G401 (cell line): Measurements from ENCODE around the gene TMEM126B. TPM values are rescaled to one million over a fixed set of nuclear protein-coding genes. Genes with fewer than 3 reads are reported as not detected.
A peak's percentile ranks its signal among the peaks of the same experiment; 100 is the strongest.

Experiments used
- DNase-seq: peaks from one replicate; pipeline ENCODE4 v3.0.0-alpha.2; 2015; ENCODE audit warnings: low spot score
- in situ Hi-C: cut with HindIII; loops from 2 replicates; pipeline ENCODE4 v1.10.0; 2016; ENCODE audit warnings: low sequenced_read_pairs, mixed read lengths
- total RNA-seq: library from RNA; depleted of rRNA; stranded (reverse); fragments of >200 nt; shearing (Covaris generic); gene quantifications from 2 replicates; pipeline ENCODE4 v1.2.3, GENCODE V29; 2014; rRNA removed

TMEM126B gene
- total RNA-seq, 1 experiment from 2014 or later, result 163 TPM

DNA sequence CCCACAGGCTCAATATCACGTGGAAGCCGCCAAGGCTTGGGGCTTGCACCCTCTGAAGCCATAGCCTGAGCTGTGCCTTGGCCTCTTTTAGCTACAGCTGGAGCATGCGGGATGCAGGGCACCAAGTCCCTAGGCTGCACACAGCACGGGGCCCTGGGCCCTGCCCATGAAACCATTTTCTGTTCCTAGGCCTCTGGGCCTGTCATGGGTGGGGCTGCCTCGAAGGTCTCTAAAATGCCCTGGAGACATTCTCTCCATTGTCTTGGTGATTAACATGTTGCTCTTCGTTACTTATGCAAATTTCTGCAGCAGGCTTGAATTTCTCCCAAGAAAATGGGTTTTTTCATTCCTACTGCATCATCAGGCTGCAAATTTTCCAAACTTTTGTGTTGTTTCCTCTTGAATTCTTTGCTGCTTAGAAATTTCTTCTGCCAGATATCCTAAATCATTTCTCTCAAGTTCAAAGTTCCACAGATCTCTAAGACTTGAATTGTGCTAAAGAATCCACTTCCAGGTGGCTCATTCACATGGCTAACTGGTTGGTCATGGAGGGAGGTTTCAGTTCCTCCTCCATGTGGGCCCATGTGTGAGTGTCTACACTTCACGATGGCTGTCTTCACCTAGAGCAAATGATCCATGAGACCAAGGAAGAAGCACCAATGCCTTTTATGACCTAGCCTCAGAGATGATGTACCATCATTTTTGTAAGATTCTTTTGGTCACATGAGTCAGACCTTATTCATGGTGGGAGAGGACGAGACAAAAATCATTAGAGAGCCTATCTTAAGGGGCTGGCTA lies 43.9 kb downstream of the TMEM126B start:
- no peak for DNase-seq
- in situ Hi-C loops, result no loop called here

- no peak for DNase-seq
- in situ Hi-C loops, result no loop called here
Observed at GRCh38 chr11:85673393-85673792, 45.0 kb downstream of the TMEM126B start.

GRCh38 chr11:85679576-85679975 lies 51.2 kb downstream of the TMEM126B start:
- peak; percentile 93 for DNase-seq
- in situ Hi-C loops, result no loop called here

- peak; percentile 97 for DNase-seq
Observed at GRCh38 chr11:85680897-85681296, 52.5 kb downstream of the TMEM126B start.

DNA sequence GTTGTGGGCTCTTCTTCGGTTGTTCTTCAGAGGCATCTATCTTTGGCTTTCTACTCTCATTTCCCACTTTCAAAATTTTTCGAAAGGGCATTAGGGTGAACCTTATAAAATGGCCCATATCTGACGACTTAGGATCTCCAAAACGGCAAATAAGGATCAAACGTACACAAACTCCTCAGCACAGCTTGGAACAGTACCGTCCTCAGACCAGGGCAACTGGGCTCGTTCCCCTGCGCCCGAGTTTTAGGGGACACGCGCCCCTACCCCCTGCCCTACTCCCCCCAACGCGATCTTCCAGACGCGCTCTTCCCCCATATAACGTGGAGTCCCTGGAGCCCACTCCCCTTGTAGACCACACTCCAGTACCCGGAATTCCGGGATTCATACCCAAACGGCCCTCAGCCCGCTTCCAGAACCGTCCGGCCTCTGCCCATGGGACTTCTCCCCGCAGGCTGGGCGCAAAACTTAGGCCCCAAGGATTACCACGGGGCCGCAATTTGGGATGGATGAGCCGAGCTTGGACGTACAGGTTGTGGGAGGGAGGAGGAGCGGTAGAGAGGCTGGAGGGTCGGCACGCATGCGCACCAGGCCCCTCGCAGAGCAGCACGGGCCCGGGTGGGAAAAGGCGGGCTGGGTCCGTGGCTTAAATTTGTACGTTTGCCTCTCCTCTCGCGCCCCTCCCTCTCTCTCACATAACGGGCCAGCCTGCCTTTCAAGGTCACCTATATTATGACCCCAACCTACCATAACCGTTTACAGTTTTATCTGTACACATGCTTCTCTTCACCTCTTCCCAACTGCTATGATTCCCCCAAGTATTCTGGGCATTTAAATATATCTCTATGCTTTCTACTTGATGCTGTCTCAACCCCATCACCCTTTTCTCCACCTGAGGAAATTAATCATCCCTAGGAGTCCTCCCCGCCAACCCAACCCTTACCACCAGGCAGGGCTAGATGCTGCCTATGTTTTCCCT lies 54.2 kb downstream of the TMEM126B start:
- in situ Hi-C loops, result no loop called here
- peak; percentile 73 for DNase-seq

More at GRCh38 chr11:85680897-85681296, 52.5 kb downstream of the TMEM126B start:
- in situ Hi-C loops, result no loop called here

DNA sequence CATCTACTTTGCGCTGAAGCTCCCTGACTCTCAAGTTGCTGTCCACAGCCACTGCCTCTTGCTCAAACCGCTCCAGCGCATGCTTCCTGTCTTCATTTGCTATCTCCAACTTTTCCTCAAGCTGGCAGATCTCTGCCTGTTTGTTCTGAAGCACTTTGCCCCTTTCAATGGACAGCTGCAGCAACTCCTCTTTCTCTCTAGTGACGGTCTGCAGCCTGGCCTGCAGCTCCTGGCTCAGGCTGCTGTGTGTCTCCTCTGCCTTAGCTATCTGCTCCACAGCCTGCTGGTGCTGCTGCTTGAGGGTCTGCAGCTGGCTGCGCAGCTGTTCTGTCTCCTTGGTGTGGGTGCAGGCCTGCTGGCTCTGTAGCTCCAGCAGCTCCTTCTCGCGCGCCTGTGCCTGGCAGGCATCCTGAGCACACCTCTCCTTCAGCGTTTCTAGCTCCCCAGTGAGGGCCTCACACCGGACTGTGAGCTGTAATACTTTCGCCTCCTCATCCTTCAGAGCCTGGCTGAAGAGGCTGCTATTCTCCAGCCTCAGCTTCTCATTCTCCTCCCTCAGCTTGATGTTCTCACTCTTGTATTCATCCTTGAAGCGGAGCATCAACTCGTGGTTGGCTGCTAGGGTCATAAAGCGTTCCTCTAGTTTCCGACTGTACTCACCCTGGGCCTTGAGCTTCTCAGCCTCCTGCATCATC lies 56.9 kb downstream of the TMEM126B start:
- no peak for DNase-seq
- in situ Hi-C loops, result no loop called here

GRCh38 chr11:85685820-85686459 lies 57.5 kb downstream of the TMEM126B start, which contains the start of gene CCDC89:
TSS of gene CCDC89 (minus strand) at chr11:85686195. CDS start at chr11:85686130, 65 bp downstream.
- in situ Hi-C loops, result no loop called here

More at GRCh38 chr11:85685820-85686459, 57.5 kb downstream of the TMEM126B start, which contains the start of gene CCDC89:
- DNase-seq, result peak; percentile 100

Other genes with a start within 250 kb of the TMEM126B start
- gene DLG2, start 1.2 kb upstream of the TMEM126B start, total RNA-seq, result 3.8 and 6.6 TPM in 2 replicates
- 12.5 and 29.9 TPM in 2 replicates for gene TMEM126A, start 19.4 kb downstream of the TMEM126B start, total RNA-seq
- gene CREBZF, start 36.5 kb downstream of the TMEM126B start, total RNA-seq, result 28.1 and 33.9 TPM in 2 replicates
- gene CCDC89, start 57.6 kb downstream of the TMEM126B start, total RNA-seq, result 8.6 and 10.7 TPM in 2 replicates
- 16.0 and 16.8 TPM in 2 replicates for gene SYTL2, start 182.5 kb downstream of the TMEM126B start, total RNA-seq
- gene CCDC83, start 226.8 kb downstream of the TMEM126B start, total RNA-seq, result not detected in 2 replicates